Measurements from ENCODE around the gene F2RL1. TPM values are rescaled to one million over a fixed set of nuclear protein-coding genes. Genes with fewer than 3 reads are reported as not detected.
"Not testable (repeated sequence)": the region's sequence is repeated elsewhere in the genome, so short reads cannot be mapped to it uniquely, and the experiment has no call there.

F2RL1 gene, protein sequence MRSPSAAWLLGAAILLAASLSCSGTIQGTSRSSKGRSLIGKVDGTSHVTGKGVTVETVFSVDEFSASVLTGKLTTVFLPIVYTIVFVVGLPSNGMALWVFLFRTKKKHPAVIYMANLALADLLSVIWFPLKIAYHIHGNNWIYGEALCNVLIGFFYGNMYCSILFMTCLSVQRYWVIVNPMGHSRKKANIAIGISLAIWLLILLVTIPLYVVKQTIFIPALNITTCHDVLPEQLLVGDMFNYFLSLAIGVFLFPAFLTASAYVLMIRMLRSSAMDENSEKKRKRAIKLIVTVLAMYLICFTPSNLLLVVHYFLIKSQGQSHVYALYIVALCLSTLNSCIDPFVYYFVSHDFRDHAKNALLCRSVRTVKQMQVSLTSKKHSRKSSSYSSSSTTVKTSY
- polyA plus RNA-seq (131 to 197 TPM (median 182 TPM) in 3 replicates), polyA minus RNA-seq (109 to 247 TPM (median 242 TPM) in 3 replicates)
- polyA plus RNA-seq (2011; ENCODE audit: low read depth), result 54.0 TPM
- 32.6 and 69.3 TPM in 2 replicates for polyA plus RNA-seq (2011; cell fraction: cytosol; rRNA removed)
- polyA plus RNA-seq (2011; cell fraction: nucleus; rRNA removed), result 196 and 224 TPM in 2 replicates
- 66.0 and 89.2 TPM in 2 replicates for polyA plus RNA-seq (2012; ENCODE audit: low replicate concordance)
- 53.7 TPM for polyA minus RNA-seq (2011; cell fraction: cytosol; rRNA and poly(A)+ RNA removed)
- polyA minus RNA-seq (2011; cell fraction: nucleus; rRNA and poly(A)+ RNA removed), result 156 and 362 TPM in 2 replicates

DNA sequence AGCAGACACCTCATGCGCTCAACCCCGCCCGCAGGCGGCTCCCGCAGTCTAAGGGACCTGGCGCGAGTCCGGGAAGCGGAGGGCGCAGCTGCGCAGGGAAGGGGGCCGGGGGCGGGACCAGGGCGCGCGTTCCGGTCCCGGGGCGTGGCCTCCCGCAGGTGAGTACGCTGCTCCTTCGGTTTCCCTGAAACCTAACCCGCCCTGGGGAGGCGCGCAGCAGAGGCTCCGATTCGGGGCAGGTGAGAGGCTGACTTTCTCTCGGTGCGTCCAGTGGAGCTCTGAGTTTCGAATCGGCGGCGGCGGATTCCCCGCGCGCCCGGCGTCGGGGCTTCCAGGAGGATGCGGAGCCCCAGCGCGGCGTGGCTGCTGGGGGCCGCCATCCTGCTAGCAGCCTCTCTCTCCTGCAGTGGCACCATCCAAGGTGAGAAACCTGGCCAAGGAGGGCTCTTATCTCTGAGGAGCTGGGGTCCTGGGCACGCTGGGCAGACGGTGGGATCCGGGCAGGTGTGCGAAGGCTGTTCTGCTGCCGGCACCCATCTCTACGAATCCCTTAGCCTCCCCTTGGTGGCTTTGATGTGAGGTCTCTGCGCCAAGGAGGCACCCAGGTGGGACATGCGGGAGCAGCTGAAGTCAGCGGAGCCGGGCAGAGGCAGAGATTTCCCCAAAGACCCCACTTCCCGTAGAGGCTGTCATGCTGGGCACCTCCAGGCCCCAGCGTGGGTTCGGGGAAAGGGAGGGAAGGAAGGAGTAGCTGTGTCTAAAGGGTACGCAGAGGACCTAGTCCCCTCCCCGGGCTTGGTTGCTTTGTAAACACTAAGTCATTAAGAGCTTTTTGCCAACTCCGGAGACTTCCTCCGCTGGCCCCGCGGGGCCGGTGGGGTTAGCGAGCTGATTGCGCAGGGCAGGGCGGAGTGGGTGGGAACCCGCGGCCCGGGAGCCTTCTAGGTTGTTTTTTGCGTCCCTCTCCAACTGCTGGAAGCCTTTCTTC, at the start of gene F2RL1:
TSS of gene F2RL1 (plus strand) at position 187 of the 988 bp plus-strand sequence. CDS start at position 340, 153 bp downstream.
- Histone ChIP-seq H2AFZ (ENCODE audit: control insufficient read depth, low read length) (peak within 1 kb of the TSS; percentile 72), H3K4me2 (ENCODE audit: control insufficient read depth, extremely low read depth, insufficient read depth, low read depth, low read length) (peak within 1 kb of the TSS; percentile 94), H4K20me1 (ENCODE audit: control insufficient read depth, extremely low read depth, insufficient read depth, low read length) (peaks cover 4% of the 10 kb centered on the region), H3K27ac (ENCODE audit: control insufficient read depth, insufficient read depth, low read length) (peak within 1 kb of the TSS; percentile 95), H3K36me3 (ENCODE audit: control insufficient read depth in 2 of 2, extremely low read depth in 1 of 2, insufficient read depth in 2 of 2, low read length in 2 of 2) (peaks cover 1 to 3% of the 10 kb centered on the region in 2 experiments), H3K9me3 (ENCODE audit: control insufficient read depth, low read depth, low read length) (no peaks in the 10 kb centered on the region), H3K9me1 (ENCODE audit: control insufficient read depth, extremely low read depth, insufficient read depth, low read length) (no peaks in the 10 kb centered on the region), H3K9ac (ENCODE audit: control insufficient read depth, extremely low read depth, insufficient read depth, low read length) (peak within 1 kb of the TSS; percentile 93), H3K79me2 (ENCODE audit: control insufficient read depth, insufficient read depth, low read length) (peaks cover 58% of the 10 kb centered on the region), H3K27me3 (ENCODE audit: control insufficient read depth, extremely low read depth, insufficient read depth, low read length) (no peaks in the 10 kb centered on the region), H3K4me1 (ENCODE audit: control insufficient read depth, extremely low read depth, insufficient read depth, low read length) (peaks cover 49% of the 10 kb centered on the region), H3K4me3 (ENCODE audit: control insufficient read depth in 2 of 3, extremely low read depth in 1 of 3, insufficient read depth in 2 of 3, low read depth in 1 of 3, low read length in 3 of 3) (peak within 1 kb of the TSS; percentile 65 to 86 (median 82))
- dilution Hi-C loops (cut with MboI; ENCODE audit: extremely low pct_ligation_motif_present, low sequenced_read_pairs), result no loop called here
- TF ChIP-seq, protein P1, sequence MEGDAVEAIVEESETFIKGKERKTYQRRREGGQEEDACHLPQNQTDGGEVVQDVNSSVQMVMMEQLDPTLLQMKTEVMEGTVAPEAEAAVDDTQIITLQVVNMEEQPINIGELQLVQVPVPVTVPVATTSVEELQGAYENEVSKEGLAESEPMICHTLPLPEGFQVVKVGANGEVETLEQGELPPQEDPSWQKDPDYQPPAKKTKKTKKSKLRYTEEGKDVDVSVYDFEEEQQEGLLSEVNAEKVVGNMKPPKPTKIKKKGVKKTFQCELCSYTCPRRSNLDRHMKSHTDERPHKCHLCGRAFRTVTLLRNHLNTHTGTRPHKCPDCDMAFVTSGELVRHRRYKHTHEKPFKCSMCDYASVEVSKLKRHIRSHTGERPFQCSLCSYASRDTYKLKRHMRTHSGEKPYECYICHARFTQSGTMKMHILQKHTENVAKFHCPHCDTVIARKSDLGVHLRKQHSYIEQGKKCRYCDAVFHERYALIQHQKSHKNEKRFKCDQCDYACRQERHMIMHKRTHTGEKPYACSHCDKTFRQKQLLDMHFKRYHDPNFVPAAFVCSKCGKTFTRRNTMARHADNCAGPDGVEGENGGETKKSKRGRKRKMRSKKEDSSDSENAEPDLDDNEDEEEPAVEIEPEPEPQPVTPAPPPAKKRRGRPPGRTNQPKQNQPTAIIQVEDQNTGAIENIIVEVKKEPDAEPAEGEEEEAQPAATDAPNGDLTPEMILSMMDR (optimal IDR thresholded peaks at IDR 0.05 in 1 of 3, IDR thresholded peaks at IDR 0.05 in 1 of 3, conservative IDR thresholded peaks at IDR 0.05 in 1 of 3; ENCODE audit: extremely low read depth in 1 of 3, insufficient read depth in 2 of 3, low read length in 3 of 3), result no peak
- TF ChIP-seq EZH2 (IDR thresholded peaks at IDR 0.05; ENCODE audit: low read length), result no peak
- DNase-seq (ENCODE audit: low read depth, low spot score), result no peak
- FAIRE-seq, result no peak

DNA sequence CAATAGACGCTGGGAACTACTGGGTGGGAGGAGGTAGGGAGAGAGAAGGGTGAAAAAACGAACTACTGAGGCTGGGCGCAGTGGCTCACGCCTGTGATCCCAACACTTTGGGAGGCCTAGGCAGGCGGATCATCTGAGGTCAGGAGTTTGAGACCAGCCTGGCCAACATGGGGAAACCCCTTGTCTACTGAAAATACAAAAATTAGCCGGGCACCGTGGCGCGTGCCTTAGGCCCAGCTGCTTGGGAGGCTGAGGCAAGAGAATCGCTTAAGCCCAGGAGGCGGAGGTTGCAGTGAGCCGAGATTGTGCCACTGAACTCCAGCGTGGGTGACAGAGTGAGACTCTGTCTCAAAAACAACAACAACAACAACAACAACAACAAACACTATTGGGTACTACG, 47.8 kb upstream of the F2RL1 start:
- dilution Hi-C loops (cut with MboI; ENCODE audit: extremely low pct_ligation_motif_present, low sequenced_read_pairs); H3K27me3 ChIP-seq (ENCODE audit: control insufficient read depth, extremely low read depth, insufficient read depth, low read length); H3K9me1 ChIP-seq (ENCODE audit: control insufficient read depth, extremely low read depth, insufficient read depth, low read length); H3K4me3 ChIP-seq (ENCODE audit: control insufficient read depth in 2 of 3, extremely low read depth in 1 of 3, insufficient read depth in 2 of 3, low read depth in 1 of 3, low read length in 3 of 3); H2AFZ ChIP-seq (ENCODE audit: control insufficient read depth, low read length); H3K36me3 ChIP-seq (ENCODE audit: control insufficient read depth in 2 of 2, extremely low read depth in 1 of 2, insufficient read depth in 2 of 2, low read length in 2 of 2); H3K79me2 ChIP-seq (ENCODE audit: control insufficient read depth, insufficient read depth, low read length); H3K9me3 ChIP-seq (ENCODE audit: control insufficient read depth, low read depth, low read length); H3K4me1 ChIP-seq (ENCODE audit: control insufficient read depth, extremely low read depth, insufficient read depth, low read length); H4K20me1 ChIP-seq (ENCODE audit: control insufficient read depth, extremely low read depth, insufficient read depth, low read length); H3K27ac ChIP-seq (ENCODE audit: control insufficient read depth, insufficient read depth, low read length); DNase-seq (ENCODE audit: low read depth, low spot score); H3K4me2 ChIP-seq (ENCODE audit: control insufficient read depth, extremely low read depth, insufficient read depth, low read depth, low read length); H3K9ac ChIP-seq (ENCODE audit: control insufficient read depth, extremely low read depth, insufficient read depth, low read length); FAIRE-seq: not testable (repeated sequence)
